Esophagus mucosa (tissue), 1 donor: ENCODE measurements around the gene BMAL2. TPM values are rescaled to one million over a fixed set of nuclear protein-coding genes. Genes with fewer than 3 reads are reported as not detected.

ENCODE experiments used
- ATAC-seq: fragments of 200-7000 bp; cut with Tn5 transposase; one replicate; pipeline ENCODE4 v1.9.1; 2020
- total RNA-seq: library from RNA; stranded (reverse); gene quantifications from one replicate; pipeline ENCODE4 v1.2.4, GENCODE V29; 2023
- donor health status: DM: yes; HTN: yes; CAD: no.

Gene BMAL2
- total RNA-seq, 1 donor from 2014 or later: 58.3 TPM

DNA sequence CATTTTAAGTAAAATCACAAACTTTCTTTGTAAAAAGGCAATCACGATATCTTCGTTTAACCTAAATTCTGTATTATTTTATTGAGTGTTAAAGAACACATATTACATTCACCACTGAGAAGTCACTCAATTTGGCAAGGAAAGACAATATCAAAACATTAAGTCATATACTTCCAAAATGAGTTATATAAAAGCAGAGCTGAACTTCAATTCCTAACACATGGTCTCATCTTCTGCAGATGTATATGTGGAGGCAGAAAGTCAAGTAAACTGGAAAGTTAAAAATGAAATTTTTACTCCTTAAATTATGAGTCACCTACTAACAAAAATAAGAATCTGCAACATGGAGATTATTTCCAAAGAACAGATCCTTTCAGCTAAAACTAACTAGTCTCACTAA, 28.7 kb downstream of the BMAL2 start:
- no peak for ATAC-seq

DNA sequence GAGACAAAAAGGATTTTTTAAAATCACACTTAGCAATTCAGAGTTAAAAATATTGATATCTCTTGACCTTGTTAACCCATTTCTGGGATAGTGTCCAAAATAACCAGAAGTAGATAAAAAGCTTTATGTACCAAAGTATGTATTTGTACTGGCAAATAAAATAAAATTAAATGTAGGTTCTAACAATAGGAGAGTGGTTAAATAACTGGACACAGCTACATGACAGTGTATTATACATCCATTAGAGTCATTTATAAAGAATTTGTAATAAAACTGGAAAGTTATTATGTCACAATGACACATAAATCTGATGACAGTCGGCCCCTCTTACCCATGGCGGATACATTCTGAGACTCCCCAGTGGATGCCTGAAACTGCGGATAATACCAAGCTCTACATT, 34.0 kb downstream of the BMAL2 start:
- no peak for ATAC-seq

DNA sequence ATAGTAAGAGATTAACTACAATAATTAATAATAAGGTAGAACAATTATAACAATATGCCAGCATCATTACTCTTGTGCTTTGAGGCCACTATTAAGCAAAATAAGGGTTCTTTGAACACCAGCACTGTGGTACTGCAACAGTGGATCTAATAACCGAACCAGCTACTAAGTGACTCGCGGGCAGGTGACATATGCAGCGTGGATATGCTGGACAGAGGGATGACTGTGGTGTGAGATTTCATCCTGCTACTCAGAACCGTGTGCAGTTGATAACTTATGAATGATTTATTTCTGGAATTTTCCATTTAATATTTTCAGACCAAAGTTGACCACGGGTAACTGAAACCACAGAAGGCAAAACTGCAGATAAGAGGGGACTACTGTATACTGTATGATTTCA, 34.4 kb downstream of the BMAL2 start:
- no peak for ATAC-seq

DNA sequence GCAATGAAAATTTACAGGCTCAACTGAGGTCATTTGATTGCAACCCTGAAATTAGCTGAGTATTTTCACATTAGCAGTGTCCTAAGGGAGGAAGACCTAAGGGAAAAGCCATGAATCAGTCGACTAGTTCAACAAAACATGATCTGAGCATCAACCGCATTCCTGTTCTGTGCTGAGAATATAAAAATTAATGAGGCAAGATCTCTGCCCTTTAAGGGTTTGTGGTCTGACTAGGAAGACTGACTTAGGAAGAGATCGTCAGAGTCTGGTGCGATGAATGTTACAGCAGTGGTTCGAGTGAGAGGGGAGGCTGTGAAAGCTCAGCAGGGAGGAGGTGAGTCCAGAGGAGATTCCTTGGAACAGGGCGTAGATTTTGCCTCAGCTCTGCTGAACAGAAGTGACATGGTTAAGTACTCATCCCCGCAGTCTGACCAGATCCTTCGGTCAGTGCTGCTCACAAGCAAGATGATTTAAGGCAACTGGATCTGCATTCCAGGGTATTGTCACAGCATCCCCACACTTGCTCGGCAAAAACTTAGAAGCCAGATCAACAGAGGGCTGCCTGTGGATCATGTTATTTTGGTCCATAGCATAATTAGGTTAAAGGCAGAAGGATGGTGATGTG, 49.6 kb downstream of the BMAL2 start:
- ATAC-seq: no peak

Other genes starting within 250 kb of the BMAL2 start
- 27.2 TPM for gene STK38L, start 88.5 kb upstream of the BMAL2 start, total RNA-seq
- 0.76 TPM for gene SMCO2, start 113.9 kb downstream of the BMAL2 start, total RNA-seq
- 57.3 TPM for gene PPFIBP1, start 191.4 kb downstream of the BMAL2 start, total RNA-seq